HUES64 (cell line): ENCODE results near the gene TTC33.
"Not testable (repeated sequence)": the region's sequence is repeated elsewhere in the genome, so short reads cannot be mapped to it uniquely, and the experiment has no call there.

Source experiments
- H3K27ac ChIP-seq: 2 replicates; pipeline ENCODE4 v1.7.0; 2013; ENCODE audit warnings: low read depth, low read length, inconsistent platforms
- H3K27me3 ChIP-seq: 2 replicates; pipeline ENCODE4 v1.6.1; 2013; ENCODE audit warnings: mild to moderate bottlenecking, low read length; ENCODE audit not compliant: insufficient read depth
- H3K36me3 ChIP-seq: 2 replicates; pipeline ENCODE4 v1.6.1; 2013; ENCODE audit warnings: mild to moderate bottlenecking, low read length; ENCODE audit not compliant: insufficient read depth
- H3K4me1 ChIP-seq: 2 replicates; pipeline ENCODE4 v1.6.1; 2013; ENCODE audit warnings: mild to moderate bottlenecking, low read length, moderate library complexity; ENCODE audit not compliant: insufficient read depth
- H3K4me3 ChIP-seq: 2 replicates; pipeline ENCODE4 v1.5.1; 2013; ENCODE audit warnings: mild to moderate bottlenecking, low read length, moderate library complexity
- H3K9ac ChIP-seq: 2 replicates; pipeline ENCODE4 v1.6.1; 2013; ENCODE audit warnings: mild to moderate bottlenecking, low read depth, low read length
- H3K9me3 ChIP-seq: 2 replicates; pipeline ENCODE4 v1.6.1; 2013; ENCODE audit warnings: low read depth, low read length; ENCODE audit not compliant: insufficient read depth
- WGBS: fragments of 150-250, 120-280 bp; methylation state at CpG from one replicate; pipeline ENCODE4 v1.1.7; 2013; ENCODE audit warnings: missing lambda C conversion rate; 5-methylcytosine and 5-hydroxymethylcytosine counted together

TTC33 gene

GRCh38 chr5:40716590-40716989, 39.2 kb downstream of the TTC33 start:
- Histone ChIP-seq H3K4me1 (no peaks in the 10 kb centered on the region), H3K4me3 (no peak overlapping the region), H3K9me3 (peaks cover 7% of the 10 kb centered on the region; the same call in 1 of the 2 replicates), H3K27me3 (no peaks in the 10 kb centered on the region), H3K9ac (no peak overlapping the region), H3K36me3 (peaks cover 13% of the 10 kb centered on the region; the same call in 1 of the 2 replicates), H3K27ac (no peak overlapping the region)
- 95% methylated on average over 2 of the region's 2 CpGs for WGBS

GRCh38 chr5:40716000-40716399, 39.8 kb downstream of the TTC33 start:
- Histone ChIP-seq H3K9ac (no peak overlapping the region), H3K27ac (no peak overlapping the region), H3K36me3 (peaks cover 10% of the 10 kb centered on the region; the same call in 1 of the 2 replicates), H3K4me1 (no peaks in the 10 kb centered on the region), H3K9me3 (peaks cover 7% of the 10 kb centered on the region), H3K4me3 (no peak overlapping the region), H3K27me3 (no peaks in the 10 kb centered on the region)
- 44% methylated on average over 2 of the region's 2 CpGs for WGBS

- no peak overlapping the region for H3K27ac ChIP-seq
- H3K4me3 ChIP-seq: no peak overlapping the region
- H3K36me3 ChIP-seq: 0 out of 2 replicates have a peak, but pooled peaks cover under 1% of the 10 kb centered on the region
- no peaks in the 10 kb centered on the region for H3K27me3 ChIP-seq
- no peak overlapping the region for H3K9ac ChIP-seq
- no peaks in the 10 kb centered on the region for H3K4me1 ChIP-seq
- H3K9me3 ChIP-seq: peaks cover 6% of the 10 kb centered on the region
Observed at GRCh38 chr5:40714001-40714400, 41.8 kb downstream of the TTC33 start.

DNA sequence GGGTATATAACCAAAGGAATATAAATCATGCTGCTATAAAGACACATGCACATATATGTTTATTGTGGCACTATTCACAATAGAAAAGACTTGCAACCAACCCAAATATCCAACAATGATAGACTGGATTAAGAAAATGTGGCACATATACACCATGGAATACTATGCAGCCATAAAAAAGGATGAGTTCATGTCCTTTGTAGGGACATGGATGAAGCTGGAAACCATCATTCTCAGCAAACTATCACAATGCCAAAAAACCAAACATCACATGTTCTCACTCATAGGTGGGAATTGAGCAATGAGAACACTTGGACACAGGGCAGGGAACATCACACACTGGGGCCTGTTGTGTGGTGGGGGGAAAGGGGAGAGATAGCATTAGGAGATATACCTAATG, 45.2 kb downstream of the TTC33 start:
- not testable (repeated sequence) for H3K36me3 ChIP-seq

GRCh38 chr5:40705484-40705883, 50.3 kb downstream of the TTC33 start:
- H3K9me3 ChIP-seq, H3K4me1 ChIP-seq, H3K4me3 ChIP-seq, H3K27me3 ChIP-seq, H3K9ac ChIP-seq, H3K36me3 ChIP-seq, H3K27ac ChIP-seq: not testable (repeated sequence)
- WGBS: 95% methylated on average over 1 of the region's 1 CpG

More for the DNA sequence above, 45.2 kb downstream of the TTC33 start:
- H3K4me3 ChIP-seq, H3K9ac ChIP-seq, H3K27ac ChIP-seq, H3K27me3 ChIP-seq, H3K9me3 ChIP-seq, H3K4me1 ChIP-seq: not testable (repeated sequence)

DNA sequence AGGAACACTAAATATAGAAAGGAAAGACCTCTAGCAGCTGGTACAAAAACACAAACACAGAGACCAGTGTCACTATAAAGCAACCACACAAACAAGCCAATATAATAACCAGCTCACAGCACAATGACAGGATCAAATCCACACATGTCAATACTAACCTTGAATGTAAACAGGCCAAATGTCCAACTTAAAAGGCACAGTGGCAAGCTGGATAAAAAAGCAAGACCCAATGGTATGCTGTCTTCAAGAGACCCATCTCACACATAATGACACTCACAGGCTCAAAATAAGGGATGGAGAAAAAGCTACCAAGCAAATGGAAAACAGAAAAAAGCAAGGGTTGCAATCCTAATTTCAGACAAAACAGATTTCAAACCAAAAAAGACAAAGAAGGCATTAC, 53.7 kb downstream of the TTC33 start:
- H3K4me1 ChIP-seq, H3K36me3 ChIP-seq, H3K27ac ChIP-seq, H3K9me3 ChIP-seq, H3K27me3 ChIP-seq, H3K9ac ChIP-seq, H3K4me3 ChIP-seq: not testable (repeated sequence)

DNA sequence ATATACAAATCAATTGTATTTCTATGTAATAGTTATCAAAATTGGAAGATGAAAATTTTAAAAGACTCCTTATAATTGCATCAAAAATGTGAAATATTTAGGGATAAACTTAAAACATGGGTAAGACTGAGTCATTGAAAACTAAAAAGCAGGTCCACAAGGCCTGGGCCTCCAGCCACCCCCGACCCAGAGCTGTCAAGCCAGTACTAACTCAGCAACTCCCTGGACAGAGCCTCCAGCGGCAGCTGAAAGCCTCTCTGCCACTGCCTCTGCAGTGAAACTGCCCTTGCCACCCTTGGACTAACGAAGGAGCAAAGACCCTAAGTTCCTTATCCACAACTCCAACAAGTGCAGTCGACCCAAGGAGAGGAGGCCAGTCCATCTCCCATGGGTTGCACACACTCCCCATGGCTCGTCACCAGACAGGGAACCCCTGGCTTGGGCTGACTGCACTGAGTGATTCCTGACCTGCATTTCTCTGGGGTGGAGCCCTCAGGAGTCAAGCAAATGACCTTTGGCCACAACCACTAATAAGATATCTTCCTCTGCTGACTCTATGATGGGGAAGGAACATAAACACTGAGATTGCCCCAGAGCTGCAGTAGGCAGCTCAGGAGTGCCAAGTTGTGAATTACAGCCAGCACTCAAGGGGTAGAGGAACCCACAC, 55.5 kb downstream of the TTC33 start:
- H3K9me3 ChIP-seq: no peaks in the 10 kb centered on the region

DNA sequence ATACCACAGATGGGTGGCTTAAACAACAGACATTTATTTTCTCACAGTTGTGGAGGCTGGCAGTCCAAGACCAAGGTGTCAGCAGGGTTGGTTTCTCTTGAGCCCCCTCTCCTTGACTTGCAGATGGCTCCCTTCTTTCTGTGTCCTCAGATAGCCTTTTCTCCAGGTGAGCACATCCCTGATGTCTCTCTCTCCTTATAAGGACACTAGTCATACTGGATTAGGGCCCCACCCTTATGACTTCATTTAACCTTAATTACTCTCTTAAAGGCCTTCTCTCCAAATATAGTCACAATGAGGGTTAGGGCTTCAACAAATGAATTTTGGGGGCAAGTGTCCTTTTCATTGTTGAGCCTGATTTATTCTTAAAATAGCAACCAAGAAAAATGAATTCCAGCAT, 61.3 kb downstream of the TTC33 start:
- Histone ChIP-seq H3K9me3 (no peaks in the 10 kb centered on the region), H3K27me3 (no peaks in the 10 kb centered on the region), H3K36me3 (no peaks in the 10 kb centered on the region; the same call in 1 of the 2 replicates), H3K27ac (no peak overlapping the region), H3K4me3 (no peak overlapping the region), H3K4me1 (peaks cover 5% of the 10 kb centered on the region; the same call in 1 of the 2 replicates), H3K9ac (no peak overlapping the region)

More for the DNA sequence above, 55.5 kb downstream of the TTC33 start:
- no peak overlapping the region for H3K4me3 ChIP-seq
- H3K27me3 ChIP-seq: no peaks in the 10 kb centered on the region
- H3K4me1 ChIP-seq: no peaks in the 10 kb centered on the region
- no peaks in the 10 kb centered on the region for H3K36me3 ChIP-seq
- H3K9ac ChIP-seq: no peak overlapping the region
- WGBS: 90% methylated on average over 5 of the region's 5 CpGs
- no peak overlapping the region for H3K27ac ChIP-seq

DNA sequence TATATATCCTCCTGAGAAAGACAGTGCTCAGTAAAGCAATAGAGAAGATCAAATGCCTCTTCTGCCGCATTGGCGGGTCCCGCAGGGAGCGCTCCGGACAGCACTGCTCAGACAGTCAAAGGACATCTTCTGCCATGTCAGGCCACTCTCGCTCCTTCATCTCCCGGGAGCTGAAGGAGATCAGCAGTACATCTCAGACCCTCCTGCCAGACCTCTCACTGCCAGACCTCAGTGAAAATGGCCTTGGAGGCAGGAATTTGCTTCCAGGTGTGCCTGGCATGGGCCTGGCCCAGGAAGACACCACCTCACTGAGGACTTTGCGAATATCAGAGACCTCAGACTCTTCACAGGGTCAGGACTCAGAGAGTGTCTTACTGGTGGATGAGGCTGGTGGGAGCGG, 63.9 kb downstream of the TTC33 start:
- WGBS: 95% methylated on average over 9 of the region's 9 CpGs
- peaks cover 14% of the 10 kb centered on the region; the same call in 1 of the 2 replicates for H3K4me1 ChIP-seq
- H3K36me3 ChIP-seq: no peaks in the 10 kb centered on the region; the same call in 1 of the 2 replicates

DNA sequence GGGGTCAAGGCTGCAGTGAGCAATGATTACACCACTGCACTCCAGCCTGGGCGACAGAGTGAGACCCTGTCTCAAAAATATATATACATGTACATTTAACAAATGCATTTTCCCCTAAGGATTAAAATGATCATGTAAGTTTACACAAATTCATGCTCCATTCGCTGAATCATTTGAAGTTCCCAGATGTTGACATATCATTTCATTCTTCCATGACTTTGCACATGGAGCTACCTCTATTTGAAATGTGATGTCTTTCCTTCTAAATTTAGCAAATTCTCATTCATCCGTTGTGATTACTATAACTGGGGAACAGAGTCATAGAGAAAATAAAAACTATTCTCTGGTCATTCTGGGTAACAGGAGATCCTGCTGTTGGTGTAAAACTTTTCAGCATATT, 65.5 kb downstream of the TTC33 start:
- H3K36me3 ChIP-seq: no peaks in the 10 kb centered on the region; the same call in 1 of the 2 replicates
- no peak overlapping the region for H3K27ac ChIP-seq
- peaks cover 14% of the 10 kb centered on the region; the same call in 1 of the 2 replicates for H3K4me1 ChIP-seq
- H3K9me3 ChIP-seq: no peaks in the 10 kb centered on the region
- no peak overlapping the region for H3K9ac ChIP-seq
- no peak overlapping the region for H3K4me3 ChIP-seq
- H3K27me3 ChIP-seq: no peaks in the 10 kb centered on the region
- WGBS: 96% methylated on average over 2 of the region's 3 CpGs

More for the DNA sequence above, 63.9 kb downstream of the TTC33 start:
- Histone ChIP-seq H3K27ac (no peak overlapping the region), H3K27me3 (no peaks in the 10 kb centered on the region), H3K4me3 (no peak overlapping the region), H3K9me3 (no peaks in the 10 kb centered on the region), H3K9ac (no peak overlapping the region)

DNA sequence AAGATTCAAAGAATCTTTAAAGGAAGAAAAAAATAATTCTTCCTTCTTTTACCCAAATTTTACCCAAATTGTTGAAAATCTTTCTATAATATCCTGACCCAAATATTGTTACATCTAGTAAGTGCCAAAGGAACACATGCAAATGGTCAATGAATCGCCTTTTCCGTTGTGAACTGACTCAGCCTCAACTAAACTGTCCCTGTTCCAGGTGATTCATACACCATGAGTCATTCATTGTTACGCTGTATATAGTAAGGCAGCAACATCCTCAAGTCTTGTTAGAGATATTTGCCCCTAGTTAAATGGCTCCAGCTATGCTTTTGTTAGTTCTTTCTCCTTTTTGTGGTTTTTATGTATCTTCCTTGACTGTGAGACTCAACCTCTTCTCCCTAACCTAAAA, 66.3 kb downstream of the TTC33 start:
- H3K9me3 ChIP-seq: no peaks in the 10 kb centered on the region
- H3K36me3 ChIP-seq: no peaks in the 10 kb centered on the region; the same call in 1 of the 2 replicates
- 70% methylated on average over 3 of the region's 3 CpGs for WGBS
- H3K27me3 ChIP-seq: 0 out of 2 replicates have a peak, but pooled peaks cover 2% of the 10 kb centered on the region
- H3K4me1 ChIP-seq: peaks cover 14% of the 10 kb centered on the region; the same call in 1 of the 2 replicates
- H3K4me3 ChIP-seq: no peak overlapping the region
- no peak overlapping the region for H3K27ac ChIP-seq
- no peak overlapping the region for H3K9ac ChIP-seq

- Histone ChIP-seq H3K36me3 (no peaks in the 10 kb centered on the region; the same call in 1 of the 2 replicates), H3K27ac (no peak overlapping the region), H3K27me3 (peaks cover 3% of the 10 kb centered on the region; the same call in 1 of the 2 replicates), H3K4me1 (peaks cover 14% of the 10 kb centered on the region; the same call in 1 of the 2 replicates), H3K9me3 (no peaks in the 10 kb centered on the region), H3K4me3 (no peak overlapping the region), H3K9ac (no peak overlapping the region)
Observed at GRCh38 chr5:40688996-40689395, 66.8 kb downstream of the TTC33 start.
